SK-N-SH (cell line): ENCODE data around the gene PARVB. TPM values are rescaled to one million over a fixed set of nuclear protein-coding genes. Genes with fewer than 3 reads are reported as not detected.

Source experiments
- polyA plus RNA-seq, 3 experiments: library from polyadenylated mRNA; depleted of rRNA; stranded (reverse); fragments of >200 nt; gene quantifications; 2 replicates each; pipeline ENCODE4 v1.2.3, GENCODE V29; 2012

Gene PARVB
- polyA plus RNA-seq, 1 of the 3 experiments (the other 2 are of a cell fraction): 87.8 TPM

Other genes with a start within 250 kb of the PARVB start
- 0.41 and 0.46 TPM in 2 replicates for gene EFCAB6, start 212.0 kb upstream of the PARVB start, polyA plus RNA-seq (2012; rRNA removed)
- gene SULT4A1, start 161.8 kb upstream of the PARVB start, polyA plus RNA-seq (2012; rRNA removed): 3.9 and 4.1 TPM in 2 replicates
- gene PNPLA5, start 132.3 kb upstream of the PARVB start, polyA plus RNA-seq (2012; rRNA removed): not detected in 2 replicates
- 2.4 and 3.2 TPM in 2 replicates for gene PNPLA3, start 100.5 kb upstream of the PARVB start, polyA plus RNA-seq (2012; rRNA removed)
- gene SAMM50, start 68.9 kb upstream of the PARVB start, polyA plus RNA-seq (2012; rRNA removed): 46.7 and 49.6 TPM in 2 replicates
- gene PARVG, start 156.6 kb downstream of the PARVB start, polyA plus RNA-seq (2012; rRNA removed): 0.05 TPM in 1 of 2 replicates, not detected in the other